Common myeloid progenitor, CD34-positive (primary cell): ENCODE measurements around the gene CREG2.

Experiments used
- CTCF ChIA-PET: fragments of 350-600 bp; sonication (Branson Sonifier 250); formaldehyde crosslinking; loops from one replicate; lab custom pipeline; 2021; ENCODE audit warnings: antibody characterized with exemption; lab: Charles Lee
- POLR2A ChIA-PET: fragments of 350-600 bp; sonication (Branson Sonifier 250); formaldehyde crosslinking; loops from one replicate; lab custom pipeline; 2021; ENCODE audit warnings: antibody characterized with exemption; lab: Charles Lee
- DNase-seq, 3 donors: peaks; one replicate each; pipeline versions ENCODE4 v3.0.0 to v3.0.0-alpha.2; 2013
- H3K27ac ChIP-seq, 2 experiments: 1 replicate in 1 of 2; 2 replicates in 1 of 2; pipeline ENCODE4 v1.7.0; 2013; ENCODE audit warnings: inconsistent platforms in 2 of 2, low read length in 2 of 2, mild to moderate bottlenecking in 2 of 2, low read depth in 1 of 2, moderate library complexity in 1 of 2; ENCODE audit not compliant: severe bottlenecking in 2 of 2, insufficient read depth in 1 of 2, poor library complexity in 1 of 2
- H3K27me3 ChIP-seq, 5 experiments: replicated peaks in 2 of 5; 1 replicate in 3 of 5; 2 replicates in 2 of 5; pipeline versions ENCODE4 v1.6.1 to v1.7.0; 2013; ENCODE audit warnings: low read length in 4 of 5, mild to moderate bottlenecking in 2 of 5, moderate library complexity in 2 of 5, inconsistent platforms in 1 of 5; ENCODE audit not compliant: insufficient read depth in 5 of 5, control insufficient read depth in 4 of 5
- H3K36me3 ChIP-seq, 4 experiments: 1 replicate in 2 of 4; 2 replicates in 2 of 4; pipeline versions ENCODE4 v1.6.1 to v1.7.0; 2013; ENCODE audit warnings: low read length in 3 of 4, control low read depth in 1 of 4, mild to moderate bottlenecking in 1 of 4; ENCODE audit not compliant: control insufficient read depth in 4 of 4, insufficient read depth in 4 of 4
- H3K4me1 ChIP-seq, 4 experiments: 1 replicate in 3 of 4; 2 replicates in 1 of 4; pipeline versions ENCODE4 v1.6.1 to v1.7.1; 2013; ENCODE audit warnings: low read length in 3 of 4, mild to moderate bottlenecking in 3 of 4, control low read depth in 1 of 4, inconsistent platforms in 1 of 4, moderate library complexity in 1 of 4; ENCODE audit not compliant: control insufficient read depth in 4 of 4, insufficient read depth in 4 of 4; ENCODE audit errors: control extremely low read depth in 1 of 4
- H3K4me3 ChIP-seq, 7 experiments: 1 replicate in 4 of 7; 2 replicates in 3 of 7; pipeline versions ENCODE4 v1.5.1 to v1.7.0; 2013; ENCODE audit warnings: mild to moderate bottlenecking in 7 of 7, low read length in 6 of 7, moderate library complexity in 6 of 7, inconsistent platforms in 2 of 7, low read depth in 2 of 7, control low read depth in 1 of 7; ENCODE audit not compliant: insufficient read depth in 4 of 7, control insufficient read depth in 1 of 7; ENCODE audit errors: extremely low read depth in 1 of 7
- H3K9me3 ChIP-seq, 5 experiments: 1 replicate in 4 of 5; 2 replicates in 1 of 5; pipeline versions ENCODE4 v1.6.1 to v1.7.1; 2013; ENCODE audit warnings: low read length in 4 of 5, mild to moderate bottlenecking in 2 of 5, inconsistent platforms in 1 of 5, low read depth in 1 of 5, moderate library complexity in 1 of 5; ENCODE audit not compliant: control insufficient read depth in 4 of 5, insufficient read depth in 2 of 5; ENCODE audit errors: control extremely low read depth in 1 of 5
- WGBS: methylation state at CpG from one replicate; pipeline ENCODE4 v1.1.5; 2013; ENCODE audit not compliant: insufficient coverage; 5-methylcytosine and 5-hydroxymethylcytosine counted together

The CREG2 gene

DNA sequence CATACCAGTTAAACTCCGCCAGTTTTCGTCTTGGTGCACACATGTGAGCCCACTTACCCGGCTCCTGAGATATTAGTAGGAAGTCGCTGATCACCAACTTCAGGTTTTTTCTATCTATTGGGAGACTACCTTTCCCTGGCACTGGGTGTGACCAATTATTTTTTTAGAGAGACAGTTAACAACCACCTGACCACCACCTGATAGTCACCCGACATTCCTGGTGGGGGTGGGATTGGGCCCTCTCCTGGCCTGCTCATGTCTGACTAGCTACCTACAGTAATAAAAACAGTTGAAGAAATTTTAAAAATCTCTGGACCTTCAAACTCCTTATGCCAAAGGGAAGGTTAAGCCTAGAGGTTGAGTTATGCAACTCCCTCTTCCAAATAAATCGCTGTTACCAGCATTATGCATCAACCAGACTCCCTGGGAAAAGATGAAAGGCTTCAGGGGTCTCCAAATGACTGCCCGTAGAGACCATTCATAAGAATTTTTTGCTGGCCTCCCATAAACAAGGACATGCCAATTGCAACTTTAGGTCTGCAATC lies 27.8 kb downstream of the CREG2 start:
- POLR2A ChIA-PET: no interaction called here
- H3K27me3 ChIP-seq: no peaks in the 10 kb centered on the region
- CTCF ChIA-PET: interaction anchor here (2.3 kb wide), 1 partner anchor 10 kb away, joined by 7 read pairs; no protein-coding TSS in a partner anchor

GRCh38 chr2:101357376-101357775 lies 29.9 kb downstream of the CREG2 start:
- DNase-seq: no peak
- Histone ChIP-seq H3K27ac (no peak overlapping the region), H3K9me3 (no peaks in the 10 kb centered on the region)

More for the DNA sequence above, 27.8 kb downstream of the CREG2 start:
- Histone ChIP-seq H3K27ac (no peak overlapping the region), H3K9me3 (no peaks in the 10 kb centered on the region), H3K4me1 (no peaks in the 10 kb centered on the region), H3K4me3 (no peak overlapping the region), H3K36me3 (no peaks in the 10 kb centered on the region)
- no peak for DNase-seq
- WGBS: 92% methylated on average over 5 of the region's 7 CpGs

GRCh38 chr2:101356521-101356920 lies 30.8 kb downstream of the CREG2 start:
- no peaks in the 10 kb centered on the region for H3K4me1 ChIP-seq
- POLR2A ChIA-PET: no interaction called here
- no peaks in the 10 kb centered on the region for H3K36me3 ChIP-seq
- CTCF ChIA-PET: no interaction called here
- WGBS: 92% methylated on average over 2 of the region's 2 CpGs
- no peak overlapping the region for H3K27ac ChIP-seq
- H3K4me3 ChIP-seq: no peak overlapping the region
- H3K9me3 ChIP-seq: no peaks in the 10 kb centered on the region
- no peak for DNase-seq
- H3K27me3 ChIP-seq: no peaks in the 10 kb centered on the region

More at GRCh38 chr2:101357376-101357775, 29.9 kb downstream of the CREG2 start:
- Histone ChIP-seq H3K36me3 (no peaks in the 10 kb centered on the region), H3K4me1 (no peaks in the 10 kb centered on the region), H3K27me3 (no peaks in the 10 kb centered on the region), H3K4me3 (no peak overlapping the region)
- ChIA-PET POLR2A (no interaction called here), CTCF (interaction anchor here (1.2 to 2.3 kb wide), 4 partner anchors 8 to 19 kb away, joined by 3 to 7 read pairs (median 4); no protein-coding TSS in a partner anchor)

DNA sequence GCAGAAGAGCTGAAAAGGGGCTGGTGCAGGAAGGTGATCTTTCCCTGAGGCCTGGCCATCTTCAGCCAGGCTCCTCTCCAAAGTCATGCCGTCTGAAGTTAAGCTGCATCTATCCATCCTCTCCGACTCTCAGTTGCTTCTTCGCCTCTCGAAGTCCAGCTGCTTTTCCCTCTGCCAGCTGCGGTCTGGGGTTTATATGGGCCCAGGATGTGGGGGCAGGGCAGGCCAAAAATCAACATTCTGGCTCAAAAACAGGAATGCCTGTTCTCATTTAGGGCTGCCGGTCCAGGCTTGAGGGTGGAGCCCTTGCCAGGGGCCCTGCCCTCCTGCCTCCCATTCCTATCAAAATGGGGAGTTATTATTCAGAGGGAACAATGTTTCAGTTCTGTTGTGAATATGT lies 31.2 kb downstream of the CREG2 start:
- ChIA-PET CTCF (interaction anchor here (0.9 to 1.0 kb wide), 2 partner anchors 31 to 473 kb away, joined by 3 read pairs; partner anchors contain the start of gene CREG2), POLR2A (no interaction called here)
- Histone ChIP-seq H3K4me3 (no peak overlapping the region), H3K9me3 (no peaks in the 10 kb centered on the region), H3K36me3 (no peaks in the 10 kb centered on the region), H3K4me1 (no peaks in the 10 kb centered on the region), H3K27ac (no peak overlapping the region), H3K27me3 (no peaks in the 10 kb centered on the region)
- no peak for DNase-seq
- 98% methylated on average over 5 of the region's 6 CpGs for WGBS

GRCh38 chr2:101355401-101356054 lies 31.8 kb downstream of the CREG2 start:
- Histone ChIP-seq H3K27me3 (no peaks in the 10 kb centered on the region), H3K9me3 (no peaks in the 10 kb centered on the region), H3K4me1 (peaks cover 0 to under 1% (median 0%) of the 10 kb centered on the region in 4 experiments), H3K27ac (no peak overlapping the region), H3K4me3 (no peak overlapping the region), H3K36me3 (no peaks in the 10 kb centered on the region)
- 92% methylated on average over 4 of the region's 10 CpGs for WGBS
- ChIA-PET POLR2A (no interaction called here), CTCF (interaction anchor here (0.9 to 1.0 kb wide), 2 partner anchors 31 to 473 kb away, joined by 3 read pairs; partner anchors contain the start of gene CREG2)
- no peak for DNase-seq

GRCh38 chr2:101354420-101355311 lies 32.6 kb downstream of the CREG2 start:
- Histone ChIP-seq H3K4me1 (peaks cover 0 to 6% (median 0%) of the 10 kb centered on the region in 4 experiments), H3K4me3 (no peak overlapping the region), H3K9me3 (no peaks in the 10 kb centered on the region), H3K27ac (no peak overlapping the region), H3K27me3 (no peaks in the 10 kb centered on the region), H3K36me3 (no peaks in the 10 kb centered on the region)
- ChIA-PET CTCF (interaction anchor here (0.9 kb wide), 1 partner anchor 474 kb away, joined by 3 read pairs; no protein-coding TSS in a partner anchor), POLR2A (no interaction called here)
- 95% methylated on average over 20 of the region's 21 CpGs for whole genome bisulfite sequencing
- no peak for DNase-seq
